Peyer's patch (tissue), 4 donors: ENCODE measurements around the gene CLEC16A. TPM values are rescaled to one million over a fixed set of nuclear protein-coding genes. Genes with fewer than 3 reads are reported as not detected.

Source experiments
- DNase-seq, 3 donors: peaks; one replicate each; pipeline ENCODE4 v3.0.0-alpha.2; 2017 to 2019
- H3K27ac ChIP-seq, 4 donors: fragments of 200-600 bp; sonication (generic); one replicate each; pipeline ENCODE4 v1.5.1; 2016 to 2019
- H3K27me3 ChIP-seq, 2 donors: fragments of 200-600 bp; sonication (generic); one replicate each; pipeline ENCODE4 v1.5.1; 2019
- H3K36me3 ChIP-seq, 3 donors: fragments of 200-600 bp; sonication (generic); one replicate each; pipeline ENCODE4 v1.5.1; 2016 to 2019
- H3K4me1 ChIP-seq, 4 donors: fragments of 200-600 bp; sonication (generic); one replicate each; pipeline ENCODE4 v1.5.1; 2016 to 2019
- H3K4me3 ChIP-seq, 4 donors: fragments of 200-600 bp; sonication (generic); 1 replicate in 3 of 4; 2 replicates in 1 of 4; pipeline ENCODE4 v1.5.1; 2016 to 2019; ENCODE audit warnings: mild to moderate bottlenecking in 1 of 4
- H3K9me3 ChIP-seq, 4 donors: fragments of 200-600 bp; sonication (generic); one replicate each; pipeline ENCODE4 v1.5.1; 2016 to 2019; ENCODE audit warnings: mild to moderate bottlenecking in 1 of 4
- CTCF ChIP-seq, 6 experiments: fragments of 450-650 bp in 4 of 6; fragments of 200-600 bp in 2 of 6; sonication (generic) in 1 of 6; IDR thresholded peaks; one replicate each; pipeline ENCODE4 v1.5.1; 2017 to 2019; ENCODE audit warnings: antibody characterized with exemption in 6 of 6, mild to moderate bottlenecking in 3 of 6, moderate library complexity in 1 of 6
- POLR2A ChIP-seq, 2 donors: fragments of 450-650 bp; IDR thresholded peaks; one replicate each; pipeline ENCODE4 v1.5.1; 2017; ENCODE audit warnings: antibody characterized with exemption in 2 of 2, mild to moderate bottlenecking in 2 of 2, moderate library complexity in 2 of 2
- total RNA-seq, 4 donors: library from RNA; depleted of rRNA; stranded (reverse); fragments of >200 nt; gene quantifications; one replicate each; pipeline ENCODE4 v1.1.0, GENCODE V29; 2016

CLEC16A gene
- total RNA-seq, 4 donors from 2014 or later: 37.8 to 139 (median 64.3) TPM

DNA sequence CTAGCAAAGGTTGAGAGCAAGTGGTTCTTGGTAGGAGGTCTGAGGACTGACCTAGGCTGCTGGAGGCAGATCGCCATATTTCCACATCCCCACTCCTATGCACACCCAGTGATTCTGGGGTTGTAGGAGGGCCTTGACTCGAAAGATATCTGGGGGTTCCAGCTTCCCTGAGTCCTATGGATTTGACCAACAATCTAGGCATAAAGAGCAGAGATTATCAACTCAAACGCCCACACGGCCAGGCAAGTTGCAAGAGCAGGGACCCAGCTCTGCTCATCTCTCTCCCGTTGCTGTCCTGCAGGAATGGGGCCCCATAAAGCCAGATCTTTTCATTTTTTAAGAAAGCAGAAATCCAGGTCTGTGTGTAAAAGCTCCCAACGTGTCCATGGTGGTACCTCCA, 217.1 kb downstream of the CLEC16A start:
- peak in 1 of 3 donors; percentile 16 for DNase-seq
- no peak for TF ChIP-seq POLR2A (IDR thresholded peaks at IDR 0.05)
- TF ChIP-seq CTCF (IDR thresholded peaks at IDR 0.05): no peak
- peak overlapping the region in 1 of 4 donors; percentile 17 for H3K27ac ChIP-seq
- H3K4me1 ChIP-seq: no peaks in the 10 kb centered on the region
- peaks cover 0 to 4% (median 0%) of the 10 kb centered on the region in 3 donors for H3K36me3 ChIP-seq
- no peaks in the 10 kb centered on the region for H3K9me3 ChIP-seq
- H3K4me3 ChIP-seq: no peak overlapping the region
- H3K27me3 ChIP-seq: no peaks in the 10 kb centered on the region

DNA sequence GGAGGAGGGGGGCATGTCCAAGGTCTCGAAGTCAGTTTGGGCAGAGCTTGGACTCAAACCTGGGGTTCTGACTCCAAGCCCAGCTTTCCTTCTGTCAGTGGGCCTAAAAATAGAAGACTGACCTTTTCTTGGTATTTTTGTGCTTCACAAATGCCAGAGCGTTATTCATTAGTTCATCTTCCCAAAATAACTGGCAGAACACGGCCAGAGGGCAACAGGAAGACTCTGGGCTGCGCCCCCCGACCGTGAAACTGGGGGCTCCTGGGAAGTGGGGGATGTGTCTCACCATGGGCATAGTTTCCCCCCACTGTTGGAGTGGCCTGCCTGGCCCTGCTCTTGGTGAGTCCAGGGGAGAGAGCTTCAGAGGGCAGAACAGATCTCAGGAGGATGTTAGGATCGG, 217.6 kb downstream of the CLEC16A start:
- Histone ChIP-seq H3K27me3 (no peaks in the 10 kb centered on the region), H3K9me3 (no peaks in the 10 kb centered on the region), H3K4me1 (no peaks in the 10 kb centered on the region), H3K4me3 (no peak overlapping the region), H3K27ac (peak overlapping the region in 1 of 4 donors; percentile 47), H3K36me3 (peaks cover 0 to 9% (median 0%) of the 10 kb centered on the region in 3 donors)
- DNase-seq: peak in 1 of 3 donors; percentile 12
- TF ChIP-seq POLR2A (IDR thresholded peaks at IDR 0.05): no peak
- TF ChIP-seq CTCF (IDR thresholded peaks at IDR 0.05): no peak

- no peak overlapping the region for H3K4me3 ChIP-seq
- no peaks in the 10 kb centered on the region for H3K4me1 ChIP-seq
- peaks cover 0 to 17% (median 0%) of the 10 kb centered on the region in 3 donors for H3K36me3 ChIP-seq
- no peak for DNase-seq
- no peaks in the 10 kb centered on the region for H3K9me3 ChIP-seq
- peak overlapping the region in 1 of 4 donors; percentile 47 for H3K27ac ChIP-seq
- H3K27me3 ChIP-seq: no peaks in the 10 kb centered on the region
- TF ChIP-seq CTCF (IDR thresholded peaks at IDR 0.05) (no peak), POLR2A (IDR thresholded peaks at IDR 0.05) (no peak)
Measured at GRCh38 chr16:11162586-11163268, 218.4 kb downstream of the CLEC16A start.

GRCh38 chr16:11163761-11164261, 219.4 kb downstream of the CLEC16A start:
- no peak for TF ChIP-seq POLR2A (IDR thresholded peaks at IDR 0.05)
- H3K9me3 ChIP-seq: no peaks in the 10 kb centered on the region
- no peak for DNase-seq
- peaks cover 0 to 17% (median 0%) of the 10 kb centered on the region in 3 donors for H3K36me3 ChIP-seq
- H3K4me1 ChIP-seq: no peaks in the 10 kb centered on the region
- H3K27ac ChIP-seq: no peak overlapping the region
- no peaks in the 10 kb centered on the region for H3K27me3 ChIP-seq
- no peak overlapping the region for H3K4me3 ChIP-seq

DNA sequence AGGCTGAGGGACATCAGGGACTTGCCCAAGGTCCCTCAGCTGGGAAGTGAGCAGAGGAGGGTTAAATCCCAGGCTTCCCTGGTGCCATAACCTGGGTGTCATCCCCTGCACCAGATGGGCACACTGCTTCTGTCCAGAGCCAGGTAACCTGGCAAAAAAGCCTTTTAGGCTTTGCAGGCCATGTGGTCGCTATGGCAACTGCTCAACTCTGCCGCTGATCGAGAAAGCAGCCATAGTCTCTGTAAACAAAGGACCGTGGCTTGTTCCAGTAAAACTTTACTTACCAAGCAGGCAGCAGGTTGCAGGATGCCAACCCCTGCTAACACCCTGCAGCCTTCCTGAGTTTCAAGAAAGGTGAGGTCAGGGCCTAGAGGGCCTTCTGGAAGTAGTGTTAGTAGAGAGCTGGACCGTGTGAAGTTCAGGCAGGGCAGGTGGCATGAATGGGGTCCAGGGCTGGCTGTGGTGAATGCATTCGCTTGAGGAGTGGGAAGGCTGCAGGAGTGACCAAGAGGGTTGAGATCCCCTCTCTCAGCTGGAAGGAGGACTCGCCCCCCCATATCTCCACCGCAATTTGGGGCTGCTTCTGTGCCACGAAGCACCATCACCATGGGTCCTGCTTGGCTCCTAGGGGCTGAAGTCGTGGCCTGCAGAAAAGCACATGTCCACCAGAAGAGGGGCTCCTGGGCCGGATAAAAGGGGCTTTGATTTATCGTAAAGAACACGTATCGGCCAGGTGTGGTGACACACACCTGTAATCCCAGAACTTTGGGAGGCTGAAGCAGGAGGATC, 220.3 kb downstream of the CLEC16A start:
- H3K27ac ChIP-seq: no peak overlapping the region
- H3K4me1 ChIP-seq: no peaks in the 10 kb centered on the region
- H3K9me3 ChIP-seq: no peaks in the 10 kb centered on the region
- DNase-seq: peak in 1 of 3 donors; percentile 30
- H3K36me3 ChIP-seq: peaks cover 0 to 17% (median 0%) of the 10 kb centered on the region in 3 donors
- H3K4me3 ChIP-seq: no peak overlapping the region
- H3K27me3 ChIP-seq: no peaks in the 10 kb centered on the region
- no peak for TF ChIP-seq POLR2A (IDR thresholded peaks at IDR 0.05)
- TF ChIP-seq CTCF (IDR thresholded peaks at IDR 0.05): no peak

GRCh38 chr16:11165349-11165748, 221.0 kb downstream of the CLEC16A start:
- no peak overlapping the region for H3K27ac ChIP-seq
- peaks cover 0 to 17% (median 0%) of the 10 kb centered on the region in 3 donors for H3K36me3 ChIP-seq
- no peaks in the 10 kb centered on the region for H3K9me3 ChIP-seq
- peak in 1 of 3 donors; percentile 8 for DNase-seq
- H3K4me3 ChIP-seq: no peak overlapping the region
- TF ChIP-seq CTCF (IDR thresholded peaks at IDR 0.05) (no peak), POLR2A (IDR thresholded peaks at IDR 0.05) (no peak)
- H3K4me1 ChIP-seq: no peaks in the 10 kb centered on the region
- H3K27me3 ChIP-seq: no peaks in the 10 kb centered on the region
